Activated CD4-positive, alpha-beta T cell treated with anti-CD3 and anti-CD28 coated beads for 36 hours (primary cell): ENCODE data around the gene EEFSEC. TPM values are rescaled to one million over a fixed set of nuclear protein-coding genes. Genes with fewer than 3 reads are reported as not detected.

Experiments
- ATAC-seq: fragments of 200-7000 bp; cut with Tn5 transposase; one replicate; pipeline ENCODE4 v1.10.0; 2021; ENCODE audit warnings: mild to moderate bottlenecking, moderate library complexity
- CTCF ChIA-PET: fragments of 350-600 bp; sonication (Branson Sonifier 250); formaldehyde crosslinking; loops from one replicate; lab custom pipeline; 2021; ENCODE audit warnings: antibody characterized with exemption; lab: Charles Lee
- POLR2A ChIA-PET: fragments of 350-600 bp; sonication (Branson Sonifier 250); formaldehyde crosslinking; loops from one replicate; lab custom pipeline; 2021; ENCODE audit warnings: antibody characterized with exemption, inconsistent platforms; lab: Charles Lee
- DNase-seq: peaks from one replicate; pipeline ENCODE4 v3.0.0-alpha.2; 2020
- H3K27ac Mint-ChIP-seq: one replicate; pipeline ENCODE4 v1.8.0; 2021; ENCODE audit warnings: mixed read lengths
- H3K27me3 Mint-ChIP-seq: one replicate; pipeline ENCODE4 v1.8.0; 2021; ENCODE audit warnings: mixed read lengths
- H3K36me3 Mint-ChIP-seq: one replicate; pipeline ENCODE4 v1.8.0; 2021; ENCODE audit warnings: low read depth, mixed read lengths
- H3K4me1 Mint-ChIP-seq: one replicate; pipeline ENCODE4 v1.8.0; 2021; ENCODE audit warnings: mixed read lengths
- H3K4me3 Mint-ChIP-seq: one replicate; pipeline ENCODE4 v1.8.0; 2021; ENCODE audit warnings: mild to moderate bottlenecking, moderate library complexity, mixed read lengths
- H3K9me3 Mint-ChIP-seq: one replicate; pipeline ENCODE4 v1.8.0; 2021; ENCODE audit warnings: low read depth, mixed read lengths
- intact Hi-C, 2 experiments: fragments of 100-400 bp; cut with DNase I in 1 of 2; cut with micrococcal nuclease in 1 of 2; formaldehyde crosslinking; loops; one replicate each; pipeline versions ENCODE4 v1.14.2 to v1.15.1; 2022 to 2024; cut with DNase I, micrococcal nuclease
- total RNA-seq, 2 experiments: library from RNA; stranded (reverse); gene quantifications; one replicate each; pipeline ENCODE4 v1.2.3, GENCODE V29; 2021

Gene EEFSEC
- total RNA-seq, 2 experiments from 2014 or later, result 19.6 to 20.7 TPM

- H3K9me3 Mint-ChIP-seq, result no peaks in the 10 kb centered on the region
- H3K4me1 Mint-ChIP-seq, result peaks cover 5% of the 10 kb centered on the region
- no peak overlapping the region for H3K4me3 Mint-ChIP-seq
- H3K36me3 Mint-ChIP-seq, result peaks cover 1% of the 10 kb centered on the region
- ATAC-seq (no peak), DNase-seq (no peak)
- no peak overlapping the region for H3K27ac Mint-ChIP-seq
- ChIA-PET POLR2A (no interaction called here), CTCF (interaction anchor here (0.6 kb wide), 1 partner anchor 210 kb away, joined by 3 read pairs; no protein-coding TSS in a partner anchor)
- intact Hi-C loops, result no loop called here
- no peaks in the 10 kb centered on the region for H3K27me3 Mint-ChIP-seq
These were observed 221.6 kb downstream of the EEFSEC start for GRCh38 chr3:128374746-128375445.

GRCh38 chr3:128376516-128376915 lies 223.2 kb downstream of the EEFSEC start:
- H3K27ac Mint-ChIP-seq, result no peak overlapping the region
- no peak for DNase-seq
- ChIA-PET POLR2A (no interaction called here), CTCF (no interaction called here)
- peaks cover 5% of the 10 kb centered on the region for H3K4me1 Mint-ChIP-seq
- H3K4me3 Mint-ChIP-seq, result no peak overlapping the region
- no peaks in the 10 kb centered on the region for H3K27me3 Mint-ChIP-seq
- no peak for ATAC-seq
- no peaks in the 10 kb centered on the region for H3K9me3 Mint-ChIP-seq
- peaks cover 1% of the 10 kb centered on the region for H3K36me3 Mint-ChIP-seq
- intact Hi-C loops, result no loop called here

GRCh38 chr3:128378631-128379347 lies 225.5 kb downstream of the EEFSEC start:
- Mint-ChIP-seq H3K36me3 (peaks cover 1% of the 10 kb centered on the region), H3K27ac (no peak overlapping the region), H3K4me1 (no peaks in the 10 kb centered on the region), H3K9me3 (no peaks in the 10 kb centered on the region), H3K4me3 (no peak overlapping the region), H3K27me3 (no peaks in the 10 kb centered on the region)
- intact Hi-C loops, result no loop called here
- CTCF ChIA-PET, result interaction anchor here (0.7 to 1.4 kb wide), 2 partner anchors 13 to 283 kb away, joined by 3 to 5 read pairs; no protein-coding TSS in a partner anchor
- POLR2A ChIA-PET, result no interaction called here
- no peak for DNase-seq
- ATAC-seq, result no peak

GRCh38 chr3:128379367-128380160 lies 226.3 kb downstream of the EEFSEC start:
- intact Hi-C loops, result loop anchor here in 1 of 2 experiments (10.0 kb wide), 1 partner anchor 285 kb away; no protein-coding TSS in a partner anchor
- ChIA-PET POLR2A (no interaction called here), CTCF (interaction anchor here (0.7 kb wide), 1 partner anchor 13 kb away, joined by 3 read pairs; no protein-coding TSS in a partner anchor)
- DNase-seq, result no peak
- Mint-ChIP-seq H3K27me3 (no peaks in the 10 kb centered on the region), H3K4me3 (no peak overlapping the region), H3K4me1 (no peaks in the 10 kb centered on the region), H3K27ac (no peak overlapping the region), H3K9me3 (no peaks in the 10 kb centered on the region), H3K36me3 (peaks cover 1% of the 10 kb centered on the region)
- ATAC-seq, result no peak

GRCh38 chr3:128380295-128380694 lies 227.0 kb downstream of the EEFSEC start:
- Mint-ChIP-seq H3K4me3 (no peak overlapping the region), H3K27me3 (no peaks in the 10 kb centered on the region), H3K27ac (no peak overlapping the region), H3K9me3 (no peaks in the 10 kb centered on the region), H3K4me1 (no peaks in the 10 kb centered on the region), H3K36me3 (peaks cover 1% of the 10 kb centered on the region)
- CTCF ChIA-PET, result interaction anchor here (0.6 kb wide), 1 partner anchor 11 kb away, joined by 3 read pairs; no protein-coding TSS in a partner anchor
- intact Hi-C loops, result loop anchor here in 1 of 2 experiments (10.0 kb wide), 1 partner anchor 285 kb away; no protein-coding TSS in a partner anchor
- DNase-seq (no peak), ATAC-seq (no peak)
- POLR2A ChIA-PET, result no interaction called here

GRCh38 chr3:128380719-128381118 lies 227.4 kb downstream of the EEFSEC start:
- no peaks in the 10 kb centered on the region for H3K9me3 Mint-ChIP-seq
- intact Hi-C loops, result loop anchor here in 1 of 2 experiments (10.0 kb wide), 1 partner anchor 286 kb away; no protein-coding TSS in a partner anchor
- no peaks in the 10 kb centered on the region for H3K27me3 Mint-ChIP-seq
- DNase-seq (no peak), ATAC-seq (no peak)
- no peak overlapping the region for H3K4me3 Mint-ChIP-seq
- ChIA-PET CTCF (interaction anchor here (0.6 kb wide), 1 partner anchor 12 kb away, joined by 3 read pairs; no protein-coding TSS in a partner anchor), POLR2A (no interaction called here)
- H3K36me3 Mint-ChIP-seq, result peaks cover 1% of the 10 kb centered on the region
- H3K27ac Mint-ChIP-seq, result no peak overlapping the region
- no peaks in the 10 kb centered on the region for H3K4me1 Mint-ChIP-seq

GRCh38 chr3:128381609-128382008 lies 228.3 kb downstream of the EEFSEC start:
- Mint-ChIP-seq H3K27me3 (no peaks in the 10 kb centered on the region), H3K36me3 (peaks cover 1% of the 10 kb centered on the region)
- intact Hi-C loops, result loop anchor here in 1 of 2 experiments (10.0 kb wide), 1 partner anchor 287 kb away; no protein-coding TSS in a partner anchor

GRCh38 chr3:128382221-128382807 lies 229.0 kb downstream of the EEFSEC start:
- Mint-ChIP-seq H3K27ac (no peak overlapping the region), H3K4me1 (no peaks in the 10 kb centered on the region), H3K27me3 (no peaks in the 10 kb centered on the region), H3K4me3 (no peak overlapping the region), H3K9me3 (no peaks in the 10 kb centered on the region), H3K36me3 (peaks cover 1% of the 10 kb centered on the region)
- CTCF ChIA-PET, result no interaction called here
- ATAC-seq (no peak), DNase-seq (no peak)
- intact Hi-C loops, result loop anchor here in 1 of 2 experiments (10.0 kb wide), 1 partner anchor 288 kb away; no protein-coding TSS in a partner anchor
- POLR2A ChIA-PET, result no interaction called here

More at GRCh38 chr3:128381609-128382008, 228.3 kb downstream of the EEFSEC start:
- no peak for ATAC-seq
- Mint-ChIP-seq H3K4me1 (no peaks in the 10 kb centered on the region), H3K27ac (no peak overlapping the region), H3K4me3 (no peak overlapping the region), H3K9me3 (no peaks in the 10 kb centered on the region)
- no peak for DNase-seq
- ChIA-PET POLR2A (no interaction called here), CTCF (no interaction called here)

- Mint-ChIP-seq H3K9me3 (no peaks in the 10 kb centered on the region), H3K4me3 (no peak overlapping the region), H3K36me3 (no peaks in the 10 kb centered on the region), H3K27ac (no peak overlapping the region), H3K4me1 (no peaks in the 10 kb centered on the region), H3K27me3 (no peaks in the 10 kb centered on the region)
- POLR2A ChIA-PET, result no interaction called here
- intact Hi-C loops, result loop anchor here in 1 of 2 experiments (10.0 kb wide), 1 partner anchor 289 kb away; no protein-coding TSS in a partner anchor
- peak; percentile 71 for DNase-seq
- ATAC-seq, result peak; percentile 61
- CTCF ChIA-PET, result no interaction called here
These were observed 230.3 kb downstream of the EEFSEC start for GRCh38 chr3:128383316-128384235.
